ENCODE results near the gene MCM8. TPM values are rescaled to one million over a fixed set of nuclear protein-coding genes. Genes with fewer than 3 reads are reported as not detected.

MCM8 gene
- total and polyA plus RNA-seq, 12 donors, result 1.8 to 12.6 (median 5.0) TPM

- DNase-seq, result no peak
- no peak overlapping the region for H3K4me3 ChIP-seq
- no peaks in the 10 kb centered on the region for H3K9me3 ChIP-seq (replicated peaks in 1 of 3)
- no peaks in the 10 kb centered on the region for H3K27me3 ChIP-seq
- TF ChIP-seq CTCF (IDR thresholded peaks at IDR 0.05) (no peak), POLR2A (IDR thresholded peaks at IDR 0.05) (no peak)
- intact Hi-C loops (cut with DNase I), result no loop called here
- no peak overlapping the region for H3K27ac ChIP-seq
- H3K36me3 ChIP-seq (replicated peaks in 1 of 2), result no peaks in the 10 kb centered on the region
- no peaks in the 10 kb centered on the region for H3K4me1 ChIP-seq (replicated peaks in 1 of 2)
- WGBS, 4 donors, result 74 to 83% (median 78%) methylated on average over 8 of the region's 8 CpGs
These were observed 21.4 kb upstream of the MCM8 start for GRCh38 chr20:5928836-5929715.

GRCh38 chr20:5931411-5931810 is 19.0 kb upstream of the MCM8 start:
- H3K4me3 ChIP-seq, result no peak overlapping the region
- no peak for DNase-seq
- intact Hi-C loops (cut with DNase I), result loop anchor here in 1 of 2 donors (10.0 kb wide), 1 partner anchor 137 kb away; no protein-coding TSS in a partner anchor
- H3K9me3 ChIP-seq (replicated peaks in 1 of 3), result no peaks in the 10 kb centered on the region
- no peak overlapping the region for H3K27ac ChIP-seq
- no peak for TF ChIP-seq CTCF (IDR thresholded peaks at IDR 0.05)
- no peak for TF ChIP-seq POLR2A (IDR thresholded peaks at IDR 0.05)
- WGBS, 4 donors, result 71 to 82% (median 76%) methylated on average over 3 of the region's 3 CpGs
- no peaks in the 10 kb centered on the region for H3K27me3 ChIP-seq
- no peaks in the 10 kb centered on the region for H3K36me3 ChIP-seq (replicated peaks in 1 of 2)
- no peaks in the 10 kb centered on the region for H3K4me1 ChIP-seq (replicated peaks in 1 of 2)

GRCh38 chr20:5932796-5933195 is 17.7 kb upstream of the MCM8 start:
- H3K4me3 ChIP-seq, result no peak overlapping the region
- H3K27ac ChIP-seq, result no peak overlapping the region
- intact Hi-C loops (cut with DNase I), result loop anchor here in 1 of 2 donors (10.0 kb wide), 1 partner anchor 138 kb away; no protein-coding TSS in a partner anchor
- no peaks in the 10 kb centered on the region for H3K4me1 ChIP-seq (replicated peaks in 1 of 2)
- TF ChIP-seq CTCF (IDR thresholded peaks at IDR 0.05), result no peak
- TF ChIP-seq POLR2A (IDR thresholded peaks at IDR 0.05), result no peak
- no peaks in the 10 kb centered on the region for H3K9me3 ChIP-seq (replicated peaks in 1 of 3)
- no peak for DNase-seq
- no peaks in the 10 kb centered on the region for H3K27me3 ChIP-seq
- 84 to 93% (median 86%) methylated on average over 3 of the region's 3 CpGs for WGBS, 4 donors
- peaks cover 0 to 2% of the 10 kb centered on the region in 2 donors for H3K36me3 ChIP-seq (replicated peaks in 1 of 2)

- no peak overlapping the region for H3K4me3 ChIP-seq
- H3K4me1 ChIP-seq (replicated peaks in 1 of 2), result no peaks in the 10 kb centered on the region
- no peak overlapping the region for H3K27ac ChIP-seq
- intact Hi-C loops (cut with DNase I), result loop anchor here in 1 of 2 donors (10.0 kb wide), 1 partner anchor 139 kb away; no protein-coding TSS in a partner anchor
- no peaks in the 10 kb centered on the region for H3K27me3 ChIP-seq
- no peak for TF ChIP-seq POLR2A (IDR thresholded peaks at IDR 0.05)
- TF ChIP-seq CTCF (IDR thresholded peaks at IDR 0.05), result peak in 5 of 6 experiments; percentile 21 to 54 (median 35)
- no peaks in the 10 kb centered on the region for H3K9me3 ChIP-seq (replicated peaks in 1 of 3)
- peak in 1 of 7 donors; percentile 25 for DNase-seq
- WGBS, 4 donors, result 66 to 77% (median 76%) methylated on average over 7 of the region's 7 CpGs
- peaks cover 0 to 11% of the 10 kb centered on the region in 2 donors for H3K36me3 ChIP-seq (replicated peaks in 1 of 2)
These were observed 16.5 kb upstream of the MCM8 start for GRCh38 chr20:5933802-5934436.
